HG03064 (cell line): Measurements from ENCODE around the gene LPP.

ENCODE experiments used
- ATAC-seq: cut with Tn5 transposase; IDR thresholded peaks from one replicate; pipeline ENCODE4 v1.9.1; 2021; ENCODE audit warnings: low read depth; ENCODE audit not compliant: unreplicated experiment

LPP gene

DNA sequence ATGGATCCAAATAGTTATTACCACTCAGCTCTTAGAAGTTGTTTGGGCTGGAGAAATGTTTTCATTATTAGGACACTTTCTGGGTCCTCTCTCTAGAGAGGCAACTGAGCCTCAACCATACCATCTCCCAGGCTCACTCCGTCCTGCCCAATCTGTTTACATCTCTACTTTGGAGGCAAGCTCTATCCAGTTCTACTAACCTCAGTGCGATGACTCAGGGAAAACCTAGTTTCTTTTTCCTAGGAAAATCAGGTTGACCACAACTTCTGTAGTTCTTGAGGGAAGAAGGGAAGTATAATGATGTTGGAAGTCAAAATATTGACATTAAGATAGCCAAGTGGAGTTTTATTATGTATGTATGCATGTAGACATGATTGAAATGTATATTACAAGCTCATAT is 40.4 kb downstream of the LPP start:
- no peak for ATAC-seq

DNA sequence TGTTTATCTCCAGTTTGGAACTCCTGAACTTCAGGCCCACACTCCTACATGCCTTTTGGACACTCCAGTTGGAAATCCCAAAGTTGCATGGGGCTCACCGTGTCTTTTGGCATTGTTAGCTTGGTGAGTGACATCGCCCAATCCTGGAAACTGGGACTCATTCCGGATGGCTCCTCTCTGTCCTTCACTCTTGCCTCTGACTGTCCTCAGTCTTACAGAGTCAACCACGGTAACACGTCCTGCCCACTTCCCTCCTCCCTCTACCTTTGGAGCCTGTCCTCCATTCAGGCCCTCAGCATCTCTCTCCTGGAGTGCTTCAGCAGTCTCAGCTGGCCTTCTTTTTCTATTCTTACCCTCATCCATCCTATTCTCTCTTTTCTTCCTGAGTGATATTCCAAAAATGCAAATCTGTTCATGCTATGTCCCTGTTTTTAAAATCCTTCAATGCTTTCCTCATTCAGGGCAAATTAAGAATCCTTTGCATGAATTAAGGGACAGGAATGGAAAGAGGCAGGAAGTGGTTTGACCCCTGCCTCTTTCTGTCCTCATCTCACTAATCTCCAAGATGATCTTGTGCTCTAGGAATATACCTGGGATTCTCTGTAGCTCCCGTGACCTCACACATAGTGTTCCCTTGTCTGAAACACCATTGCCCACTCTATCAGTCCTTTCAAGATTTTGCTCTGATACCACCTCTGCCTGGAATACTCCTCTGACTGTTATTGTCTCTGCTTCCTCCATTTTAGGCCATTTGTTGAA is 42.5 kb downstream of the LPP start:
- ATAC-seq = no peak

DNA sequence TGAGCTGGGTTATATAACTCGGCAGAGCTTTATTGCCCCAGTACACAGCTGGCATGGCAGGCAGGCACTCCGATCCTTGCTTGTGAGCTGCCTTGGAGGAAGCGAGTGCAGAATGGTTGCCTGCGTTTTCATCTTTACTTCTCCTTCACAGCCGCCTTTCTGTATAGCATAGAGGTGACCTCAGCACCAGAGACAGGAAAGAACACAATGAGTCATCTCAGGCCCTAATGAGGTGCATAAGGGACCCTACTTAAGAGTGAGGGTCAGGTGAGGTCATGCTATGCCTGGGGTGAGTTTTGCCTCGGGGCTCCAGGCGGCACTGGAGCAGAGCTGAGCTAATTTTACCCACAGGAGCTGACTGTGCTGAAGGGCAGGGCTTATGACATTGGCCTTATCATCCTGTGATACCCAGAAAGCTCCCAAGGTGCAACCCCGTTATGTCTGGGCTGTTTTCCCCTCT is 43.5 kb downstream of the LPP start:
- ATAC-seq = no peak

DNA sequence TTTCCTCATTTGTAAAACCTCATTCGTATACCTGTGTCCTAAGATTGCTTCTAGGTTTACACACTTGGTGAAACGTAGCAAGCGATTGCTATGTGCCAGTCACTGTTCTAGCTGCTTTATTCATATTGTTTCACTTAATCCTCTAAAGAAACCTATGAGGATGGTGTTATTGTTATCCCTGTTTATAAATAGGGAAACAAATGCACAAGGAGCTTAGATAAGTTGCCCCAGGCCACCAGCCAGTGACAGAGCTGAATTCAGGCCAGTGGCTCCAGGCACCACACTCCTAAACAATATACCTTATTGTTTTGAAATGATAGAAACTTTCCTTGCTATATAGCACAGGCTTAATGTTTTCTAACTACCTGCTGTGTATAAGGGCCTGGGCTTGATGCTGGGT is 44.0 kb downstream of the LPP start:
- ATAC-seq = no peak

DNA sequence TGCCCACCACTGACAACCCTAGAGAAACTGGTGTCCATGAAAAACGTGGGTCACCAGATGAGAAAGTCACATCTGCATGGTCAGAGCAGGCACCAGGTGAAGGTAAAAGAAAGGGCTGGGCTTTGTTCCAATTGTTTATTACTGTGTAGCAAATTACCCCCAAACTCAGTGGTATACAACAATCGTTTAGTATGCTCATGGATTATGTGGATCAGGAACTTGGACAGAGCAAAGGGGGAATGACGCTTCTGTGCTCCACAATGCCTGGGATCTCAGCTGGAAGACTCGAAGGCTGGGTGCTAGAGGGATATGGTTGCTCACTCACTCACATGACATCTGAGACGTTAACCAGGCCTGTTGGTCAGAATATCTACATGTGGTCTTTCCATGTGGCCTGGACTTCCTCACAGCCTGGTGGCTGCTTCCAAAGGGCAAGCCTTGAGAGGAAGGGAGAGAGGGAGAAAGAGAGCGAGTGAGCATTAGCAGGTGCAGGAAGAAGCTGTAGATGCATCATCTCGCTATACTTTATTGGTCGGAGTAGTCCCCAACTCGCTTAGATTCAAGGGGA is 44.9 kb downstream of the LPP start:
- no peak for ATAC-seq

DNA sequence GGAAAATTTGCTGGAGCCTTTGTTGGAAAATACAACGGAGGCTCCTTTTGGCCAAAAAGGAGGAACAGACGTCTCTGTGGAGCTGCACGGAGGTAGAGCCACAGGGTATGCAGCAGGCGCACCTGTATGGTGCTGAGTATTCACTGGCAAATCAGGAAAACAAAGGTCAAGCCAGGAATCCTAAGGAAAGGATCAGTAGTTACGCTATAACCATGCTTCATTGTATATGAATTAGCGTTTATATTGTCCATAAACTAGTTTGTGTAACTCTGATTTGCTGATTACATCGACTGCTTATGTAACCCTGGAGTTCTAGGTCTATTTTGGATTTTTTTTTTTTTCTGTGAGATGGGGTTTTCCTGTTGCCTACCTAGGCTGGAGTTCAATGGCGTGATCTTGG is 45.4 kb downstream of the LPP start:
- no peak for ATAC-seq

DNA sequence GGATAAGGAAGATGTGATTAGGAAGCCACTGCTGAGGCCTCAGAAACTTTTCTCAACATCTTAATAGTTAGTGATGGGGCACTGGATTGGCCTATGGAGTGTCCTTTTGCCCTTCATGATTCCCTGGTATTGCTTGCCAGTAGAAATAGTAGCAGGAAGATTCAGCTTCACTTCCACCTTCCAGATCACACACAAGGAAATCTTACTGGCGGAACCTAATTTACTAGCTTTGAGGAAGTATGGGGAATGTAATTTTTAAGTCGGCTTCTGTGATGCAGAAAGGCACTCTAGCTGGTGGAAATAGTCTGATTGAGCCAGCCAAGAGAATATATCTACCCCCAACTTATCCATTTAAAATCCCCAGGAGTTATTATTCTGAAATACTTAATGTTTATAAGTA is 46.5 kb downstream of the LPP start:
- ATAC-seq = no peak

DNA sequence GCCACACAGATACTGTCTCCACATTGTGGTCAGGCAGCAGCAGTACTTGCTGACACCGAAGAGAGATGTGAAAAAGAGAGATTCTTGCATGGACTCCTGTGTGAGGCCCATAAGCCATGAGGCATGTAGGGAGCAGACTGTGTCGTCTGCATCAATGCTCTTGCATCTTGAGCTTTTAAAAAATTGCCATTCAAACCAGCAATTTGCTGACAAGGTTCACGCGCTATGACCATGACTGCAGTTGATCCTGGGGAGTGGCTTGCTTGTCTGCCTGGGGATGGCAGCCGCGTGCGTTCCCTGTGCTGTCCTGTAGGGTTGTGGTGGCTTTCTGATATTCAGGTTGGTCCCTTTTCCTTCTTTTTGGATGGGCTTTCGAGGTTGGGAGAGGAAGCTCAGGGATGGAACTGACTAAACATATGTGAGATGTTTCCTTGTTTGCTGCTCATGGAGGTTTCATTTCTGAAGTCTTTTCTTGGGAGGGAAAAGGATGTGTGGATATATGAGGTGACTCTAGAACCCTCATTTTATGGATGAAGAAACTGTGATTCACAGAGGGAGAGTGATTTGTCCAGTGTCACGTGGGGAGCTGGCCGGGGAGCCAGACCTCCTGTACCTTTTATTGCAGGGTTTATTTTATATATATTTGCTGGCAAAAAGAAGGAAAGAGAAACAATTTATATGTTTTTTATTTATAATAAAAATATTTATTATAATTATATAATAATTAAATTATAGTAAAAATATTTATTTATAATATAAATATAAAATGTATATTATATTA is 48.6 kb downstream of the LPP start:
- ATAC-seq = no peak

DNA sequence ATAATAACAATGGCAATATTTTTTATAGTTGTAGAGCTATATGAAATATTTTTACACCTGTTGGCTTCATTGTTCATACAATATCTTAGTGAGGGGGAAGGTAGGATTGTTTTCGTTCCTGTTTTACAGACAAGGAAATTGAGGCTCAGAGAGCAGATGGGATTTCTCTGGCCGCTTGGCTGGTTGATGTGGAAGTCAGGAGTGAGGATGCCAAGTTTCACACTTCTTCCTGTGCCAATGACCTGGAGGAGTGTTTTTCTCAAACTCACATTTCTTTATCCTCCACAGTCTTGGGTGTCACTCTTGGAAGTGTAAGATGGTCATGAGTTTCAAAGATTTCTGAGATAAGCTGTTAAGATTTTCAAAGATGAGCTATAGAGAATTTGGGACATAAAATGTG is 50.6 kb downstream of the LPP start:
- ATAC-seq = no peak

DNA sequence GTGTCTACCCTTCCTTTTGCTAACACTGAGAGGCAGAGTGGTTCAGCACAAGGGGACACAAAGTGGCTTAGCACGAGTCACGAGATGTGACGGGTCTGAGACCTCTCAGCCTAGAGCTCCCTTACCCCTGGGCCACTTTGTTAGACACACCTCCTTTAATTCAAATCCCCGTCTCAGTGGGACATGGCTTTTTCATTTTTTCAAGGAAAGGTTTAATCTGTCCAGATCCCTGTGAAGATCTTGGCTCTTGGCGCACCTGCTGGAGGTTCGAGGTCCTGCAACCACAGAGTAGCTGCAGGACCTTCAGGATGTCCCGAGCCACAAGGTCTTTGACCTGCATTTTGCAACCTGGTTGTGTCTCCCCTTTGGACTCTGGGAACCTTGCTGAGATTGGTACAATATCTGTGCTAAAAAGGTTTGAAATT is 52.0 kb downstream of the LPP start:
- no peak for ATAC-seq

DNA sequence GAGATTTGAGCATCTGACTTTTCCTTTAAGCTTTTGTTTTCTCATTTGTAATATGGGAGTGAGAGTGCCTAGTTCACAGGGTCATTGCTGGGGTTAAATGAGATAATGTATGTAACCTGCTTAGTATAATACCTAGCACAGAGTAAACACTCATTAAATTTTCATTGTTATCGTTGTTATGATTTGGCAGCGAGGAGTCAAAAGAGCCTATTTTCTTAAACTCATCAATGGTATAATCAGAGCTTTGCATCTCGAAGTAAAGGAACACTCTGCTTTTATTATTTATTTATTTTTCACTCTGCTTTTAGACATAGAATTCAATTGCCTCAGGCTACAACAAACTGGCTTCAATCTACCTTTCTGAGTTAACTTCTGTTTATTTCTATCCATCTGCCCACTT is 52.8 kb downstream of the LPP start:
- no peak for ATAC-seq

DNA sequence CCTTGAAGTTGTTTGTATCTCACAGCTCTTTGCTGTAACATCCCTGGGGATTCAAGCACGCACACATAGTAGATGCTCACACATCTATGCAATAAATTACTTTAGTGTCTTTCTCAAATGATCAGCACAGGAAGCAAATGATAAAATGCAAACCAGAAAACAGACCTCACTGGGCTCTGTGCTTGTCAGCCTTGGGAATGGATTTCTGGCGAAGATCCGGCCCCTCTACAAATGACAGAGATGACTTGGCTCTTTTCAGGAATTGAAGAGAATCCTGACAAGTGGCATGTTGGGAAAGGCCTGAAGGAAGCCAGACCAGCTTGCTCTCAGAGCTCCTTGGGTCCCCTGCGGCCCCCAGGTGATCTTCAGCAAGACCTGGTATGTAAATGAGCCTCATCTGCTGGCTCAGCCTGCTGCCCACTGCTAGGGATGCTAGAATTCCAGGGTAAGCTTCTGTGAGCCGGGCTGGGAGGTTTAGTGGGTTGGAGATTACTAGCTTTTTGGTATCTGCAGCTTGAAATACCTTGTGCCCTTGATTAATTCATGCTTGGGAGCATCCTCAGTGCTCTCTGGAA is 54.1 kb downstream of the LPP start:
- ATAC-seq = no peak

DNA sequence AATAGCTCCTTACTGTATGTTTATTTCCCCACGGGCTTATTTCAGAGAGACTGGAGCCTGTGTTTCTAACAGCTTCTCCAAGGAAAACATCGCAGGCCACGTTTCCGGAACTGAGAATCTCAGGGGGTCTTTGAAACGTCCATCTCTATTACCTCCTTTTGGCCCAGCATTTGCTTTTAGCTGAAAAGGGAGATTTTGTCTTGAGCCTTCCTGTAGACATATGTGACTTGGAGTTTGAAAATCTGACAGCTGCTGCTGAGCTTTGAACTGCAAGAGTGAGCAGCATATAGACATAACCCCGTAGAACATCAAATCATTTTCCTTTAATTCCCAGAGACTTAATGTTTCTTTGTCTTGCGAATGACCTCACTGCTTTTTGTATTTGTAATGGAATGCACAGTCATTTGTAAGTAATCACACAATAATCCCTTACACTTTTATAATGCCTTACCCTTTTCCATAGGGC is 54.6 kb downstream of the LPP start:
- no peak for ATAC-seq

DNA sequence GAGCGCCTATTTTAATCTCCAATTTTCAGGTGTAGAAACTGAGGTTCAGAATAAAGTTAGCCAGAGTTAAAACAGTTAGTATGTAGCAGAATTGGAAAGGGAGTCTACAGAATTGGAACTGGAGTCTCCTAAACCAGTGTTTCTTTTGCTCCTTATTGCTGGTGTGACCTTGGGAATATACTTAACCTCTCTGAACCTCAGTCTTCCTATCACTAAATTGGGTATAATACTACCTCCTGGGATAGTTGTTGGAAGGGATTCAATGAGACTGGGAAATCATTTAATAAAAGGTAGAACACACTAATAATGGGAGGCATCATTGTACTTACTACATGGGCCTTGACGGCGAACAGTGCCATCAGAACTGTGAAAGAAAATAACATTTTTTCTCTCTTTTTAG is 55.1 kb downstream of the LPP start:
- no peak for ATAC-seq

DNA sequence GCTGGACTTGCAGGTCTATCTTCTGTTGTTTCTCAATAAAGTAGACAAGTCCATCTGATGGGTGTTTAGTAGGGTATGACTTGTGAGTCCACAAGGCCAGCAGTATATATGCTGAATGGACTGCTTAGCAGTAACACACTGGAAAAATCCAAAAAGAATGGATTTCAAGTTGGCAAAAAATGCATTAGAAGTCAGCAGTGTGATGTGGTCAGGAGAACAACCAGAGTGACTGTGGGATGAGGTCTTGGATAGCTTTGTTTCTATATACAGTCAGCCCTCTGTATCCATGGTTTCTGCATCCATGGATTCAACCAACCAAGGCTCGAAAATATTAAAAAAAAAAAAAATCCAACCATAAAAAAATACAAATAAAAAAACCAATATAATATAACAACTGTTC is 55.8 kb downstream of the LPP start:
- no peak for ATAC-seq

DNA sequence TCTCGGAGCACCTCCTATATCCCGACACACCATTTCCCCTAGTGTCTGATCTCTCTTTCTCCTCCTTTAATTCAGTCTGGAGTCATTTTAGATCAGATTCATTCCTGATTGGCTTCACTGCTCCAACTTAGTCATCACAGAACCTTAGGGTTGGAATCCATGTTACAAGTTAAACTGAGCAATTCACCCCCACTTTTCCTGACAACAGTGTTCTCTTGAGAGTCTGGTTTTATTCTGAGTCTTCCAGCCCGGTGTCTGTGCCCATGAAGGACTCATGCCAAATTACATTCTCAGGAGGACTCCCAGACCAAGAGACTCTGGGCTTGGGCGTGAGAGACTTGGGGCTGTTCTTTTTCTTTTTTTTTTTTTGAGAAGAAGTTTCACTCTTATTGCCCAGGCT is 57.5 kb downstream of the LPP start:
- no peak for ATAC-seq

DNA sequence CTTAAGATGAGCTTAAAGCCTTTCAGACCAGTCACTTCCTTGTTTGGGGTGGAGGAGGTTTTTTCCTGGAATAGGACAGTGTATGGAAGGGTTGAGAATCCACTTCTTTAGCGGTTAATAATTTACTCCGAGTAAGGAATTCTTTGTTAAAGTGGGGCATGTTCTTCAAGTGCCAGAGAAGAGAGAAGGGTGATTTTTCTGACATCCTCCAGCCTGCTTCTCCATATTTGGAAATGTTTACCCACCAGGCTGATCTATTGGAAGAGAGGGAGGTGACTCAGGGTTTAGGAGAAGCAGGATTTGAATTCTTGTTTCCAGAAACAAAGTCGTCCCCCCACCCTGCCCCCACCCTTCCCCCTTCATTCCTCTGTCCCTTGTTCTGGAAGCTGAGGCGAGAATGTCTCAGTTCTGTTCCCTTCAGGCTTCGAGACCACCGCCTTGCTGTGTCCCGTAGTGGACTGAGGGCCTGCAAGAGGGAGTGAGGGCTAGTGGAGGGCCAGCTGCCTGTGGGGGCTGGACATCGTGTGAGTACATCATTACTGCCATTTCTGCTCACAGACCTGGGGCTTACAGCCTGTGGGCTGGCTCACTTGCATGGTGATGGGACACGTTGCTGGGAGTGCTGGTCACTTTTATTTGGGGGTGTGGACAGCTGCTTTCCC is 58.5 kb downstream of the LPP start:
- ATAC-seq = no peak

DNA sequence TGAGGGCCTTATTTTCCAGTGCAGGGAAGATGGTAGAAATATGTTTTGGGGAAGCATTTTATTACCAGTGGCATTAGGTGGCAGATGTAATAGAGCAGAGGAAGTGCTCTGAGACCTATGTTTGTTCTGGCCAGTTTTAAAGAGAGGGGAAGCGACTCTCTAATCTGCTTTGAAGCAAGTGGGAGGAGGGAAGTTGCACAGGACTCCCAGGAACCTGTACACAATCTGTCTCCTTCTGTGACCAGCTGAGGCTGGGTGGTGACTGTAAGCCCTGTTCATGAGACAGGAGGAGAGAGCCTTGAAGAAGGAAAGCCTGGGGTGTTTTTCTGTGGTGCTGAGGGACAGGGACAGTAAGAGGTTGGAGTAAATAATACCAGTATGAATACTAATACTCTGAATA is 60.5 kb downstream of the LPP start:
- no peak for ATAC-seq

DNA sequence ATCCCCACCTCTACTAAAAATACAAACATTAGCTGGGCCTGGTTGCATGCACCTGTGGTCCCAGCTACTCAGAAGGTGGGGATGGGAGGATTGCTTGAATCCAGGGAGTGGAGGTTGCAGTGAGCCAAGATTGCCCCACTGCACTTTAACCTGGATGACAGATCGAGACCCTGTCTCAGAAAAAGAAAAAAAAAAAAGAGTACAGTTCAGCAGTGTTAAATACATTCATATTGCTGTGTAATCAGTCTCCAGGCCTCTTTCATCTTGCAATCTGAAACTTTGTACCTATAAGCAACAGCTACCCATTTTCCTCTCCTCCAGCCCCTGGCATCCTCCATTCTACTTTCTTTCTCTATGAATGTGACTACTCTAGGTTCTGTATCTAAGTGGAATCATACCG is 61.2 kb downstream of the LPP start:
- no peak for ATAC-seq

DNA sequence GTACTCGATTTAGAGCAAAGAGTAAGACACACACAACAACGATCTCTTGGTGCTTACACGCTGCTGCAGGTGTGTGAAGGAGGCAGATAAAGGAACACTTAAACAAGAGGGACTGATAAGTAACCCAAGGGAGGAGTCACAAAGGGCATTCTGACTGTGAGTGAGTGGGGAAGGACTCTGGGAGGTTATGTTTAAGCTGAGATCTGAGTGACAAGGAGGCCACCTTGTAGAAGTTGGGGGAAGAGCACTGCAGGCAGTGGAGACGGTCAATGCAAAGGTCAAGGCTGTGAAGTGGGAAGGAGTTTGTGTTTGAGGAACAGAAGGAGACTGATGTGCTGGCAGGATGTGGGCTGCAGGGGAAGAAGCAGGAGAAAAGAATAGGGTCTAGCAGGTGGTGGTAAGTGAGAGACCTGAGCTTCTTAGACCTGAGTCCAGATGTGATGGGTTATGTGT is 63.1 kb downstream of the LPP start:
- no peak for ATAC-seq

DNA sequence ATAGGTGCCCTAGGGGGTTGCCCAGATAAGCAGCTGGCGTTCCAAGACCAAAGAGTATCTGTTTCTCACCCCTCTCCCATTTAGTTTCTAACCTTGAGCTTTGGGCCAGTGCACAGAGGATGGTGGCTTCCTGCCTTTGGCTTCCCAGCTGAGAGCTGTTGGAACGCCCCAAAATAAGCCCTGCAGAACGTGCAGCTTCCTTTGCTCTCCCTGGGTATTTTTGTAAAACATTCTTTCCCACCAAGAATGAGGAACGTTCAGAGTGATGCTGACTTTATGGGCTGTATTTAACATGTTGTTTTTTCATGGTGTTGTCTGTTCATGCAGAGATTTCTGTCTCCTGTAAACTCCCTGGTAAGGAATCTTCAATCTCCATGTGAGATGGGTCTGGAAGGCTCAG is 63.8 kb downstream of the LPP start:
- no peak for ATAC-seq
